Neural cell (in vitro differentiated cells): ENCODE results near the gene OR8A1. TPM values are rescaled to one million over a fixed set of nuclear protein-coding genes. Genes with fewer than 3 reads are reported as not detected.

ENCODE experiments used
- H2AFZ ChIP-seq: fragments of 200-600, 300-800 bp; sonication (generic), shearing (Covaris generic); 2 replicates; pipeline ENCODE4 v1.6.0; 2014; ENCODE audit warnings: low read depth, mild to moderate bottlenecking, antibody characterized with exemption, low read length, moderate library complexity
- H3F3A ChIP-seq: fragments of 200-600 bp; shearing (Covaris generic); 2 replicates; pipeline ENCODE4 v1.6.1; 2016; ENCODE audit warnings: mild to moderate bottlenecking, moderate library complexity, mixed read lengths, antibody characterized with exemption, low read length; ENCODE audit not compliant: insufficient read depth, poor library complexity, severe bottlenecking
- H3K27ac ChIP-seq: fragments of 200-600, 300-800 bp; sonication (generic), shearing (Covaris generic); 2 replicates; pipeline ENCODE4 v1.5.1; 2014; ENCODE audit warnings: mild to moderate bottlenecking, low read length, moderate library complexity
- H3K27me3 ChIP-seq: fragments of 300-800, 200-600 bp; sonication (generic), shearing (Covaris generic); 2 replicates; pipeline ENCODE4 v1.6.0; 2014; ENCODE audit warnings: mild to moderate bottlenecking, low read depth, low read length, moderate library complexity; ENCODE audit not compliant: insufficient read depth
- H3K36me3 ChIP-seq: fragments of 300-800, 200-600 bp; sonication (generic), shearing (Covaris generic); 2 replicates; pipeline ENCODE4 v1.5.1; 2014; ENCODE audit warnings: mild to moderate bottlenecking, antibody characterized with exemption, low read length, moderate library complexity; ENCODE audit not compliant: insufficient read depth
- H3K4me2 ChIP-seq: fragments of 300-800, 200-600 bp; sonication (generic), shearing (Covaris generic); 2 replicates; pipeline ENCODE4 v1.6.0; 2014; ENCODE audit warnings: mild to moderate bottlenecking, low read length
- H3K4me3 ChIP-seq: fragments of 300-800, 200-600 bp; sonication (generic), shearing (Covaris generic); 2 replicates; pipeline ENCODE4 v1.5.1; 2014; ENCODE audit warnings: mild to moderate bottlenecking, low read length, moderate library complexity
- H3K79me2 ChIP-seq: fragments of 200-600 bp; shearing (Covaris generic); replicated peaks from 2 replicates; pipeline ENCODE4 v1.6.0; 2014; ENCODE audit warnings: mild to moderate bottlenecking, low read length, moderate library complexity; ENCODE audit not compliant: insufficient read depth
- H3K9ac ChIP-seq: fragments of 300-800, 200-600 bp; sonication (generic), shearing (Covaris generic); 2 replicates; pipeline ENCODE4 v1.6.1; 2016; ENCODE audit warnings: mild to moderate bottlenecking, low read length, mixed read lengths
- H3K9me2 ChIP-seq: fragments of 200-600 bp; shearing (Covaris generic); 2 replicates; pipeline ENCODE4 v1.6.1; 2016; ENCODE audit warnings: mild to moderate bottlenecking, low read length, mixed read lengths; ENCODE audit not compliant: insufficient read depth
- H3K9me3 ChIP-seq: fragments of 200-600, 300-800 bp; sonication (generic), shearing (Covaris generic); 2 replicates; pipeline ENCODE4 v1.6.1; 2016; ENCODE audit warnings: mild to moderate bottlenecking, mixed run types, low read length, moderate library complexity, mixed read lengths
- H4K20me1 ChIP-seq: fragments of 200-600 bp; shearing (Covaris generic); 2 replicates; pipeline ENCODE4 v1.6.1; 2016; ENCODE audit warnings: mild to moderate bottlenecking, mixed run types; ENCODE audit not compliant: insufficient read depth
- CTCF ChIP-seq: fragments of 450-650 bp; IDR thresholded peaks from 2 replicates; pipeline ENCODE4 v1.5.1; 2014; ENCODE audit warnings: antibody characterized with exemption, mild to moderate bottlenecking, moderate library complexity; ENCODE audit not compliant: poor library complexity, severe bottlenecking
- EP300 ChIP-seq: fragments of 450-650 bp; conservative IDR thresholded peaks from 2 replicates; pipeline ENCODE4 v1.6.1; 2014; ENCODE audit warnings: antibody characterized with exemption, mild to moderate bottlenecking, moderate library complexity; ENCODE audit not compliant: poor library complexity, severe bottlenecking
- EZH2 ChIP-seq: fragments of 200-600, 300-800 bp; shearing (Covaris generic), sonication (generic); IDR thresholded peaks from 2 replicates; pipeline ENCODE4 v1.6.1; 2014; ENCODE audit warnings: antibody characterized with exemption, low read length, borderline replicate concordance, mild to moderate bottlenecking; ENCODE audit not compliant: insufficient read depth, poor library complexity, severe bottlenecking
- MXI1 ChIP-seq: fragments of 450-650 bp; conservative IDR thresholded peaks from 2 replicates; pipeline ENCODE4 v1.6.1; 2014; ENCODE audit warnings: antibody characterized with exemption, mild to moderate bottlenecking; ENCODE audit not compliant: poor library complexity, severe bottlenecking
- POLR2AphosphoS5 ChIP-seq: IDR thresholded peaks from 2 replicates; pipeline ENCODE4 v1.6.1; 2012
- RAD21 ChIP-seq: fragments of 450-650 bp; conservative IDR thresholded peaks from 2 replicates; pipeline ENCODE4 v1.6.1; 2014; ENCODE audit warnings: antibody characterized with exemption, mild to moderate bottlenecking, moderate library complexity
- REST ChIP-seq: IDR thresholded peaks from 2 replicates; pipeline ENCODE4 v1.6.1; 2012; ENCODE audit warnings: borderline replicate concordance
- SMC3 ChIP-seq: fragments of 450-650 bp; conservative IDR thresholded peaks from 2 replicates; pipeline ENCODE4 v1.6.1; 2014; ENCODE audit warnings: antibody characterized with exemption, mild to moderate bottlenecking, moderate library complexity; ENCODE audit not compliant: poor library complexity
- TAF1 ChIP-seq: IDR thresholded peaks from 2 replicates; pipeline ENCODE4 v1.6.1; 2012; ENCODE audit warnings: low read depth
- polyA plus RNA-seq: library from polyadenylated mRNA; depleted of rRNA; stranded (reverse); fragments of >200 nt; gene quantifications from 2 replicates; pipeline ENCODE4 v1.2.3, GENCODE V29; 2014

The OR8A1 gene
- polyA plus RNA-seq, 1 donor from 2014 or later: not detected

DNA sequence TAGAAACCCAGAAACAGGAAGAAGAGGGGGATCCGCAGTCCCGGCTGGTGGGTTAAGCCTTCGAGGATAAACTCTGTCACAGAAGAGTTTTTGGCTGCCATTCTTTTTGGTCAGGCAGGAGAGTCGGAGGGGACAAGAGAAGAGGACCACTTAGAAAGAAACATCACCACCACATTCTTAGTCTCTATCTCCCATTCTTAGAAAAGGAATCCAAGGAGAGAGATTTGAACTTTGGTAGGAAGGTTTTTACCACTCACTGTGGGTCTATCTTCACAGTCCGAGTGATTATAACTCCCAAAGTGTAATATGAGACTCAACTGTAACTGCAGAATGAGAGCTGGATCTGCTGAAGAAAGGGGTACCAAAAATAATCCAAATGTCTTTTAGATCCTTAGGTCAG lies 26.2 kb upstream of the OR8A1 start, which contains the start of gene OR8B12:
Gene OR8B12, minus strand, starts transcription at position 101 of the 400 bp plus-strand sequence. Its CDS starts 0 bp downstream, at position 101.
- no peaks in the 10 kb centered on the region for H3F3A ChIP-seq
- no peak within 1 kb of the TSS for H3K9ac ChIP-seq
- H3K79me2 ChIP-seq: no peaks in the 10 kb centered on the region
- TF ChIP-seq EZH2 (no peak), EP300 (no peak), RAD21 (no peak), POLR2AphosphoS5 (no peak), MXI1 (no peak), TAF1 (no peak), REST (no peak), CTCF (no peak), SMC3 (no peak)
- H3K27ac ChIP-seq: no peak within 1 kb of the TSS
- H3K27me3 ChIP-seq: no peaks in the 10 kb centered on the region
- no peaks in the 10 kb centered on the region for H3K9me2 ChIP-seq
- no peaks in the 10 kb centered on the region for H3K36me3 ChIP-seq
- no peaks in the 10 kb centered on the region for H3K9me3 ChIP-seq
- H3K4me3 ChIP-seq: no peak within 1 kb of the TSS
- H3K4me2 ChIP-seq: no peak within 1 kb of the TSS
- H4K20me1 ChIP-seq: no peaks in the 10 kb centered on the region
- no peak within 1 kb of the TSS for H2AFZ ChIP-seq

- Histone ChIP-seq H3K4me2 (no peak overlapping the region), H3K4me3 (no peak overlapping the region), H3K9ac (no peak overlapping the region), H3K9me2 (no peaks in the 10 kb centered on the region), H3F3A (no peaks in the 10 kb centered on the region), H4K20me1 (no peaks in the 10 kb centered on the region), H2AFZ (no peak overlapping the region), H3K9me3 (no peaks in the 10 kb centered on the region), H3K27ac (no peak overlapping the region), H3K79me2 (no peaks in the 10 kb centered on the region), H3K27me3 (no peaks in the 10 kb centered on the region), H3K36me3 (no peaks in the 10 kb centered on the region)
- TF ChIP-seq REST (no peak), CTCF (no peak), SMC3 (no peak), POLR2AphosphoS5 (no peak), RAD21 (no peak)
Measured at GRCh38 chr11:124551189-124551588, 18.6 kb upstream of the OR8A1 start.
